Bronchial epithelial cell (primary cell): ENCODE data around the gene TMIGD2. TPM values are rescaled to one million over a fixed set of nuclear protein-coding genes. Genes with fewer than 3 reads are reported as not detected.
A peak's percentile ranks its signal among the peaks of the same experiment; 100 is the strongest.

Source experiments
- DNase-seq: peaks from one replicate; pipeline ENCODE4 v3.0.0-alpha.2; 2010; ENCODE audit warnings: low read depth
- FAIRE-seq: peaks from 2 replicates; lab custom pipeline; 2011; peaks lifted over from hg19 to GRCh38; lab: Jason Lieb, UNC
- H3K27me3 ChIP-seq: 2 replicates; pipeline ENCODE4 v1.5.1; 2011; ENCODE audit warnings: low read length; ENCODE audit not compliant: control insufficient read depth, insufficient read depth
- H3K36me3 ChIP-seq: 2 replicates; pipeline ENCODE4 v1.5.1; 2011; ENCODE audit warnings: low read length; ENCODE audit not compliant: control insufficient read depth, insufficient read depth
- H3K4me3 ChIP-seq: 2 replicates; pipeline ENCODE4 v1.5.1; 2011; ENCODE audit warnings: mild to moderate bottlenecking, low read depth, low read length, control low read depth
- total RNA-seq: library from RNA; depleted of rRNA; stranded (reverse); fragments of >200 nt; gene quantifications from 2 replicates; pipeline ENCODE4 v1.2.1, GENCODE V29; 2014
- TF ChIP-seq, protein P1 (sequence below): IDR thresholded peaks from 2 replicates; pipeline ENCODE4 v1.5.1; 2011; ENCODE audit warnings: mild to moderate bottlenecking, moderate library complexity, low read length, control low read depth, inconsistent platforms; ENCODE audit not compliant: insufficient read depth, severe bottlenecking

The TMIGD2 gene
- total RNA-seq, 1 donor from 2014 or later = not detected

DNA sequence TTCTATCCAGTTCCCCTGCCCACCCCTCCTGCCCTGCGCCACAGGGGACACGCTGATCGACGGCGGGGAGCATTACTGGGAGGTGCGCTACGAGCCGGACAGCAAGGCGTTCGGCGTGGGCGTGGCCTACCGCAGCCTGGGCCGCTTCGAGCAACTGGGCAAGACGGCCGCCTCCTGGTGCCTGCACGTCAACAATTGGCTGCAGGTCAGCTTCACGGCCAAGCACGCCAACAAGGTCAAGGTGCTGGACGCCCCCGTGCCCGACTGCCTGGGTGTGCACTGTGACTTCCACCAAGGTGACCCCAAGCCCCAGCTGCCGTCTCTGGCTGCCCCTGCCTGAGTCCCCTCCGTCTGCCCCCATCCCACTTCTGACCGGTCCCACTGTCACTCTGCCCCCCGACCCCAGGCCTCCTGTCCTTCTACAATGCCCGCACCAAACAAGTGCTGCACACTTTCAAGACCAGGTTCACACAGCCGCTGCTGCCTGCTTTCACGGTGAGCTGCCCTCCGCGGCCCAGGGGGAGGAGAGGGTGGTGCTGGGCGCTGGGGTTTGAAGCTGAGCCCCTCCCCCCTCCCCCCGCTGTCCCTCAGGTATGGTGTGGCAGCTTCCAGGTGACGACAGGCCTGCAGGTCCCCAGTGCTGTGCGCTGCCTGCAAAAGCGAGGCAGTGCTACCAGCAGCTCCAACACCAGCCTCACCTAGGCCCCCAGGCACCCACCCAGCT, 20.9 kb upstream of the TMIGD2 start:
- H3K27me3 ChIP-seq = no peaks in the 10 kb centered on the region
- FAIRE-seq = no peak
- H3K4me3 ChIP-seq = no peak overlapping the region
- TF ChIP-seq, protein P1, sequence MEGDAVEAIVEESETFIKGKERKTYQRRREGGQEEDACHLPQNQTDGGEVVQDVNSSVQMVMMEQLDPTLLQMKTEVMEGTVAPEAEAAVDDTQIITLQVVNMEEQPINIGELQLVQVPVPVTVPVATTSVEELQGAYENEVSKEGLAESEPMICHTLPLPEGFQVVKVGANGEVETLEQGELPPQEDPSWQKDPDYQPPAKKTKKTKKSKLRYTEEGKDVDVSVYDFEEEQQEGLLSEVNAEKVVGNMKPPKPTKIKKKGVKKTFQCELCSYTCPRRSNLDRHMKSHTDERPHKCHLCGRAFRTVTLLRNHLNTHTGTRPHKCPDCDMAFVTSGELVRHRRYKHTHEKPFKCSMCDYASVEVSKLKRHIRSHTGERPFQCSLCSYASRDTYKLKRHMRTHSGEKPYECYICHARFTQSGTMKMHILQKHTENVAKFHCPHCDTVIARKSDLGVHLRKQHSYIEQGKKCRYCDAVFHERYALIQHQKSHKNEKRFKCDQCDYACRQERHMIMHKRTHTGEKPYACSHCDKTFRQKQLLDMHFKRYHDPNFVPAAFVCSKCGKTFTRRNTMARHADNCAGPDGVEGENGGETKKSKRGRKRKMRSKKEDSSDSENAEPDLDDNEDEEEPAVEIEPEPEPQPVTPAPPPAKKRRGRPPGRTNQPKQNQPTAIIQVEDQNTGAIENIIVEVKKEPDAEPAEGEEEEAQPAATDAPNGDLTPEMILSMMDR = no peak
- DNase-seq = no peak
- peaks cover 10% of the 10 kb centered on the region for H3K36me3 ChIP-seq

DNA sequence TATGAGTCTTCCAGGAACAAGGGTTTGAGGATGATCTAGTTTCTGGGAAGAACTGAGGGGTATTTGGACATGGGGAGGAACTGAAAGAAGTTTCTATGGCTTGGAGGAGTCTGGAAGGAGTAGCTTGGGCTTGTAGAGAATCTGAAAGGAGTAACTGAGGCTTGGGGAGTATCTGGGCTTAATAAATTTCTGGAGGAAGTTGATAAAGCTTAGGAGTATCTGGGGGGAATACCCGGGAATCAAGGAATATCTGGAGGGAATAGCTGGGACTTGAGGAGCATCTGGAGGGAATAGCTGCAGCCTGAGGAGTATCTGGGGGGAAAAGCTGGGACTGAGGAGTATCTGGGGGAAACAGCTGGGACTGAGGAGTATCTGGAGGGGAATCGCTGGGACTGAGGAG, 18.2 kb upstream of the TMIGD2 start:
- Histone ChIP-seq H3K27me3 (no peaks in the 10 kb centered on the region), H3K4me3 (no peak overlapping the region), H3K36me3 (peaks cover 3% of the 10 kb centered on the region)
- FAIRE-seq (peak; percentile 28), DNase-seq (no peak)
- TF ChIP-seq, protein P1 = no peak

DNA sequence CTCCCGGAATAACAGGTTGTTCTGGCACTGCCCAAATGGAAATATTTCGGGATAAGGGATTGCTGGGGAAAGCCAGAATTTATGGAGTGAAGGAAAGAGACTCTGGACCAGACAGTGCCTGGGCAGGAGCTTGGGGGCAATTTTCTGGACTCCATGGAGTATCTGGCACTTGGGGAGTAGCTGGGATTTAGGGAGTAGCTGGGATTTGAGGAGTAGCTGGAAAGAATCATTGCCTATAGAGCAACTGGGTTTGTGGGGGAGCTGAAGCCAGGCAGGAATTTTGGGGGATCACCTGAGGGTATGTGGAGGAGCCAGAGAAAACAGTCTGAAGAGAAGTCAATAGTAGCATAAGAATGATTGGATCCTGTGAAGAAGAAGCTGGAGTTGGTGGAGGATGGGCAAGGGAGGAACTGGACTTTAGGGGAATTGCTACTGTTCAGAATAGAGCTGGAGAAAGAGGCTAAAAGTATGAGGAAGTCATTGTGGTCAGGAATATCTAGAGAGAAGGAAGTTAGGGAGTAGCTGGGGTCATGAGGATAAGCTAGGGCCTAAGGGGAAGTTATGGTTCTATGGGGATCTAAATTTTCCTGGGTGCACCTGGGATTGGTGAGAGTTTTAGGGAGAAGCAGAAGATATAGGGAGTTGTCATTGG, 17.0 kb upstream of the TMIGD2 start:
- DNase-seq = no peak
- no peaks in the 10 kb centered on the region for H3K36me3 ChIP-seq
- TF ChIP-seq, protein P1 = no peak
- no peak overlapping the region for H3K4me3 ChIP-seq
- FAIRE-seq = no peak
- H3K27me3 ChIP-seq = no peaks in the 10 kb centered on the region

DNA sequence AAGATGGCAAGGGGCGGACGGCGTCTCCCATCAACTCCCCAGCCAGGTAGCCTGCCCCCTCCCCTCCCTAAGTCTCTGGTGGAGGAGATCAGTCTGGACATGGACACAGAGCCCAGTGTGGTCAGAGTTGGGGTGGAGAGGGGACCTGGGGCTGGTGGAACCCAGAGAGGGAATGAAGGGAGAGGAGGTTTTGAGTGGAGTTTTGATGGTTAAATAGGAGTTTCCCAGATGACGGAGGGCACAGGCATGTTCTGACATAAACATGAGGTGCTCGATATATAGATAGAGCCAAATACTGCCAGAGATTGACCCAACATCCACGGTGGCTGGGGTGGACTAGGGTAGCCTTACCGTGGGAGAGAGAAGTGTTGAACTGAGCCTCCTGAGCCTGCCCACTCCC, 16.3 kb upstream of the TMIGD2 start:
- Histone ChIP-seq H3K4me3 (no peak overlapping the region), H3K27me3 (no peaks in the 10 kb centered on the region), H3K36me3 (no peaks in the 10 kb centered on the region)
- TF ChIP-seq, protein P1 = no peak
- DNase-seq (no peak), FAIRE-seq (no peak)

DNA sequence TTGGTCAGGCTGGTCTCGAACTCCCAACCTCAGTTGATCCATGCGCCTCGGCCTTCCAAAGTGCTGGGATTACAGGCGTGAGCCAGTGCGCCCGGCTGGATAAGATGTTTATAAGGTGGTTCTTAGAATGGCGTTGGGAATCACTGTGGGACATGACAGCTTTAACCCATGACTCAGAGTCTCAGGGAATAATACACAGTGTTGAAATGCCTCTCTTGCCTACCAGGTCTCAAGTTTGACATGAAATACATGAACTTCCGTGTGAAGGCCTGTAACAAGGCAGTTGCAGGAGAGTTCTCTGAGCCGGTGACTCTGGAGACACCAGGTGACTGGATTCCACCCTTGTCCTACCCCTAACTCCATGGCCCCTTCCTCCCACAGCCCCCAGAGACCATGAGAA, 14.8 kb upstream of the TMIGD2 start:
- no peaks in the 10 kb centered on the region for H3K36me3 ChIP-seq
- no peak overlapping the region for H3K4me3 ChIP-seq
- TF ChIP-seq, protein P1 = no peak
- H3K27me3 ChIP-seq = no peaks in the 10 kb centered on the region
- FAIRE-seq (no peak), DNase-seq (no peak)
